GM18873 (cell line): ENCODE measurements around the gene PKD1.
"Not testable (repeated sequence)": the region's sequence is repeated elsewhere in the genome, so short reads cannot be mapped to it uniquely, and the experiment has no call there.

Experiments
- ATAC-seq: cut with Tn5 transposase; IDR thresholded peaks from one replicate; pipeline ENCODE4 v1.9.1; 2021; ENCODE audit warnings: mild to moderate bottlenecking, moderate library complexity, moderate number of reproducible peaks; ENCODE audit not compliant: unreplicated experiment, low FRiP score

Gene PKD1

GRCh38 chr16:2126928-2127556 is 8.7 kb downstream of the PKD1 start:
- ATAC-seq: not testable (repeated sequence)

GRCh38 chr16:2126161-2126743 is 9.4 kb downstream of the PKD1 start:
- ATAC-seq: not testable (repeated sequence)

GRCh38 chr16:2125609-2126008 is 10.1 kb downstream of the PKD1 start:
- ATAC-seq: not testable (repeated sequence)

- ATAC-seq: not testable (repeated sequence)
Measured at GRCh38 chr16:2124694-2125444, 10.8 kb downstream of the PKD1 start.

- not testable (repeated sequence) for ATAC-seq
Measured at GRCh38 chr16:2124377-2124693, 11.4 kb downstream of the PKD1 start.

- ATAC-seq: not testable (repeated sequence)
Measured at GRCh38 chr16:2123706-2124376, 11.9 kb downstream of the PKD1 start.

GRCh38 chr16:2122934-2123683 is 12.6 kb downstream of the PKD1 start:
- ATAC-seq: not testable (repeated sequence)

GRCh38 chr16:2122429-2122828 is 13.3 kb downstream of the PKD1 start:
- ATAC-seq: no peak

- ATAC-seq: no peak
Measured at GRCh38 chr16:2121853-2122252, 13.8 kb downstream of the PKD1 start.

- not testable (repeated sequence) for ATAC-seq
Measured at GRCh38 chr16:2121325-2121724, 14.4 kb downstream of the PKD1 start.

- ATAC-seq: not testable (repeated sequence)
Measured at GRCh38 chr16:2117960-2118722, 17.6 kb downstream of the PKD1 start.

GRCh38 chr16:2117341-2117740 is 18.4 kb downstream of the PKD1 start:
- ATAC-seq: not testable (repeated sequence)

- ATAC-seq: not testable (repeated sequence)
Measured at GRCh38 chr16:2116428-2116827, 19.3 kb downstream of the PKD1 start.

GRCh38 chr16:2115591-2115973 is 20.1 kb downstream of the PKD1 start:
- ATAC-seq: no peak

- not testable (repeated sequence) for ATAC-seq
Measured at GRCh38 chr16:2114885-2115590, 20.7 kb downstream of the PKD1 start.

GRCh38 chr16:2114225-2114624 is 21.5 kb downstream of the PKD1 start:
- not testable (repeated sequence) for ATAC-seq

- not testable (repeated sequence) for ATAC-seq
Measured at GRCh38 chr16:2112539-2113106, 23.1 kb downstream of the PKD1 start.

GRCh38 chr16:2111412-2112335 is 24.0 kb downstream of the PKD1 start:
- ATAC-seq: not testable (repeated sequence)
